GM18951 (cell line): ENCODE measurements around the gene SPO11.

ENCODE experiments used
- POLR2A ChIP-seq: IDR thresholded peaks from 4 replicates; pipeline ENCODE4 v1.6.1; 2011; ENCODE audit warnings: mild to moderate bottlenecking; ENCODE audit not compliant: insufficient read length, insufficient read depth; ENCODE audit errors: extremely low read depth
- in situ Hi-C: fragments of 300-500 bp; cut with MboI; formaldehyde crosslinking; loops from one replicate; pipeline ENCODE4 v1.12.0; 2022; ENCODE audit warnings: low sequenced_read_pairs, mixed read lengths, inconsistent platforms; ENCODE audit not compliant: unreplicated experiment

SPO11 gene, protein sequence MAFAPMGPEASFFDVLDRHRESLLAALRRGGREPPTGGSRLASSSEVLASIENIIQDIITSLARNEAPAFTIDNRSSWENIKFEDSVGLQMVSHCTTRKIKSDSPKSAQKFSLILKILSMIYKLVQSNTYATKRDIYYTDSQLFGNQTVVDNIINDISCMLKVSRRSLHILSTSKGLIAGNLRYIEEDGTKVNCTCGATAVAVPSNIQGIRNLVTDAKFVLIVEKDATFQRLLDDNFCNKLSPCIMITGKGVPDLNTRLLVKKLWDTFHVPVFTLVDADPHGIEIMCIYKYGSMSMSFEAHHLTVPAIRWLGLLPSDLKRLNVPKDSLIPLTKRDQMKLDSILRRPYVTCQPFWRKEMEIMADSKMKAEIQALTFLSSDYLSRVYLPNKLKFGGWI

DNA sequence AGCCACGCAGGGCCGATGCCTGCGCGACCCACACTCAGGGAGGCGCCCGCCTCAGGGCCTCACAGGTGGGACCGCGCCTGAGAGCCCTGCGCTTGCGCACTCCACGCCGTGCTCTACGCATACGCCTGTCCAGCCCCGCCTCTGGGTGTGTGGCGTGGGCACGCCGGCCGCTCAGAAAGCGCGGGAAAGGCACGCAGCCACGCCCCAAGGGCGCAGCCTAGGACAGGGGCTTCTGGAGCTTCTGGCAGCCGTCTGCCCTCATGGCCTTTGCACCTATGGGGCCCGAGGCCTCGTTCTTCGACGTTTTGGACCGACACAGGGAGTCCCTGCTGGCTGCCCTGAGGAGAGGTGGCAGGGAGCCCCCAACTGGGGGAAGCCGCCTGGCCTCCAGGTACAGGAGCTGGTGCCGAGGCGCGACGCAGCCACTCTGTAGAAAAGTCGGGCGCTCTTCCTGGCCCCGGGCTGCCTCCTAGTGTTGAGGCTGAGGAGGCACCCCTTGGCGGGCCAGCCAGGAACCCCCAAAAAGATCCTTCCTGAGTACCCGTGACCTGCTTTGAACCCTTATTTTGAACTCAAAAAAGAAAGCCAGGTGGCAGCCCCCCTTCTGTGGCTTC lies at the start of gene SPO11:
SPO11 (plus strand) TSS at position 196 of the 614 bp plus-strand sequence; CDS start at position 261, 65 bp downstream.
- no peak for TF ChIP-seq POLR2A
- in situ Hi-C loops = no loop called here

GRCh38 chr20:57280221-57280620 lies 49.4 kb upstream of the SPO11 start:
- TF ChIP-seq POLR2A = no peak
- in situ Hi-C loops = no loop called here

DNA sequence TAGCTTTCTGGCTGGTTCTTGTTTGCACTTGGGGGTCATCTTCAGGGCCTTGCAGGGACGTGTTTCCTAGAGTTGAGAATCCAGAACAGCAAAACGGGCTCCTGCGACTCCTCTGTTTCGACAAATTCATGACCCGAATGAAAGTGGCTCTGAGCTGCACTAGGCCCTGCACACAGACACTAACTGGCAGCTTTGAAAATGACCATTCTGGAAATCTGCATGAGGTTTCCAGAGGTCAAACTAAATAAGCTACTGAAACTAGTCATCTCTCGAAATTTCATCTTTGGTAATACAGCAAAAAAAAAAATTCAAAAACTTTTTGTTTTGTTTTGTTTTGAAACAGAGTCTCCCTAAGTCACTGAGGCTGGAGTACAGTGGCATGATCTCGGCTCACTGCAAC lies 47.7 kb upstream of the SPO11 start:
- no peak for TF ChIP-seq POLR2A
- in situ Hi-C loops = no loop called here

DNA sequence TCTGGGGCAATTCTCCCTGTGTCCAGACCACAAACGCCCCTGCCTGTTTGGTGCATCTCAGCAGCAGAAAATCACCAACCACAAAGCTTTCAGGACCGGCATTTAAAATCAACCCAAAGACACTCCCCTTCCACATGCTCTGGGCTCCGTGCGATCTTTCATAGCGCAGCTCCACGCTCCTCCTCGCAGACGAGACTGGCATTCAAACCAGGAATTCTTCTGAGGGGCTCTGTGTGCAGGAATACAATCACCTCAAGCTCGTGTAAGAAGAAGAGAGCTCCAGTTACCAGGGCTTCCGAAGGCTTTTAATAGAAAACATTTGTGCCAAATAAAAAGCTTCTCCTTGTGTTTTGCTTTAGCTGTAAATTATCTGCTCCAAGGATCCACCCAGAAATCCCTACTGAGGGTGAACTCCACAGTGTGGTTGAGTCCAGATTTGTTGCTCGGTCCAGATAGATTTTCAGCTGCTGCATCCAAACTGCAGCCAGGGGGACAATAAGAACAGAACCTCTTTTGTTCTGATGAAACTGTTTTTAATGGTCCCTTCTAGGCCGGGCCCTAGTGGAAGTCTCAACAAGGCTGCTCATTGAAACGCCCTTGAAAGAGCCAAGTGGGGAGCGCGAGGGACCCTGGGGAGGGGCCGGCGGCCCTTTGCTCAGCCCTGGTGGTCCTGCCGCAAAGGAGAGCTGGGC lies 46.8 kb upstream of the SPO11 start:
- TF ChIP-seq POLR2A = no peak
- in situ Hi-C loops = no loop called here

GRCh38 chr20:57283860-57284259 lies 45.7 kb upstream of the SPO11 start:
- in situ Hi-C loops = no loop called here
- no peak for TF ChIP-seq POLR2A

DNA sequence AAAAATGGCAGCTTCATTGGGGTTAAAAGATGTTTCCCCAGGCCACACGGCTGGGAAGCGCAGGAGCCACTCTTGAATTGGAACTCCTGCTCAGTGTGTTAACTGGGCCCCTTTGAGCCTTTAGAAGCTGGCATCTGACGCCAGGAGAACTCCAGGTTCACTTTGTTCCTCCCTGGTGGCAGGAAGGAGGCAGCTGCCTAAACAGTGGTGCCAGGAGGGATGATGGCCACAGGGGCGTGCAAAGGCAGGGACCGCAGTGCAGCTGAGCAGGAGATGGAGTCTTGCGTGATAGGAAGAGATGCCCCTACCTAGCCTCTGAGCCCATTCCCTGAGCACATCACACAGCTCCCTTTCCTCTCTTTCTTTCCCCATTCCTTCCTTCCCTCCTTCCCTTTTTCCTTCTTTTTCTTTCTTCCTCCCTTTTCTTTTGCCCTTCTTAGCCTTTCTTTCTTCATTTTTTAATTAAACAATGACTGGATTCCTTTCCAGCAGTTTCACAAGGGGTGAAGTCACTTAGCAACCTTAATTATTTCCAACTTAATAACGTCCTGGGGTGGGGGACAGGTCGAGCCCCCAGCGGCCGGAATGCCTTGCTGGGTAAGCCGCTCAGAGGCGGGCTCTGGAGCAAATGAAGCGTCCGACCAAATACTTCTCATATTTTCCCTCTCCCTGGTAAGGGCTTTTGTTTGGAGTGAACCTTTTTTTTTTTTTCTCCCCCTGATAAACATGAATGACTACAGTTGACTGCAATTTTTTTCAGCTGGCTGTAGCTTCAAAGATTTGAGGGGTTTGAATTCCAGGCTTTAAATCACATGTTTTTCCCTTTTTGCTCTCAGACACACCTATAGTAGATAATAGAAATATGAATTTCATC lies 42.4 kb upstream of the SPO11 start:
- in situ Hi-C loops = no loop called here
- TF ChIP-seq POLR2A = no peak

DNA sequence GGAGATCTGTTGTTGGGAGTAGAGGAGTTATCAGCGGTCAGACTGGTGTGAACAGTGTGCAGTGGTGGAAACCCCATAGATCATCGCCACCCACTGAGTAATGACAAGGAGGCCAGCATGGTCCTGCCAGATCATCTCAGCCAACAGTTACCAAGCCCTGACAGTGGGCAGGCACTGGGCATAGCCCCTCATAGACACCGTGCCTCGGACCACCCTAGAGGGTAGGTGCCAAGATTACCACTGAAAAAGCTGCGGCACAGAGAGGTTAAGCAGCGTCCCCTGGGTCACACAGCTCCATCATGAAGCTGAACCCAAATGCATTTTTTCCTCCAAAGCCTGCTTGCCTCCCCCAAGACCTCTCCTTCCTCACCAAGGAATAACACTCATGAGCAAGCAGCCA lies 41.7 kb upstream of the SPO11 start:
- no peak for TF ChIP-seq POLR2A
- in situ Hi-C loops = no loop called here

DNA sequence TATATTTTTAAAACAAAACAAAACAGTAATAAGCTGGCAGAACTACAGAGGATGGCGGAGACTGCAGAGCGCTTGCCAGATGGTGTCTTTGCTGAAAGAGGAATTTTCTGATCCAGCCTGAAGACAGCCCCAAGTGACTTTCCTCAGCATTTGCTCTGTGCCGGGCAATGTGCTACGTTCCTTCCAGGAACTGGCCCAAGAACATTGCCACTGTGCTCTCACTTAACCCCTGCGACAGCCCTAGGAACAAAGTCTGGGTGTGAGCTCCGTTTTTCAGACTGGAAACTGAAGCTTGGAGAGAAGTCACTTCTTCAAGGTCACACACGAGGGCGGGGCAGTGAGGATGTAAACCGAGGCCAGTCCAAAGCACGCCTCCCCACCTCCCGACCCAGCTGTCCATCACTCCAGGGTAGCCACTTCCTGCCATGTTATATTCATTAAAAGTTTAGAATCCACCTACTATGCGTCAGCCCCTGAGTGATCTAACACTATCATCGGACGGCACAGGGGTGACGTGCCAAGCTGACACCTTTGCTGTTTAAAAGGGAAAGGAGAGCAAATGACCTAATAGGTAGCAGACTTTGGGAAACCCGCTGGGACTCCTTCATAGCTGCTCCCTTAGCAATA lies 40.8 kb upstream of the SPO11 start:
- in situ Hi-C loops = no loop called here

GRCh38 chr20:57289391-57290177 lies 40.0 kb upstream of the SPO11 start:
- no peak for TF ChIP-seq POLR2A
- in situ Hi-C loops = no loop called here

More for the DNA sequence above, 40.8 kb upstream of the SPO11 start:
- no peak for TF ChIP-seq POLR2A

GRCh38 chr20:57290178-57290484 lies 39.5 kb upstream of the SPO11 start:
- no peak for TF ChIP-seq POLR2A
- in situ Hi-C loops = no loop called here

DNA sequence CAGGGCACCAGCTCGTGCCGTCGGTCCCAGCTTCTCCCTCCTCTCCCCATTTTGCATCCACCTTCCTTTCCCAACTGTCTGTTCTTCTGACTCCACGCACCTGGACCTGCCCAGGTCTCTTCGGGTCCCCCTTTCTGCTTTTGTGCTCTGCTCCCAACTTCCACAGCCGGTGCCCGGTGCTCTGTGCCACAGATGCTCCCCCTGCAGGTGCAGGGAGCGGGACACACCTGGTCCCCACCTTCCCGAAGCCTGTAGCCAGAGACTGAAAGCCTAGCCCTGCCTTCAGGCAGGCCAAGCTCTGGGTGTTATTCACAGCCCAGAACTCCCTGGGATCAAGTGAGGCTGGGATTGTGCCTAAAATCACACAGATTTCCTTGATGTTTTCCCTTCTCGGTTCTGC lies 38.6 kb upstream of the SPO11 start:
- in situ Hi-C loops = no loop called here
- no peak for TF ChIP-seq POLR2A

DNA sequence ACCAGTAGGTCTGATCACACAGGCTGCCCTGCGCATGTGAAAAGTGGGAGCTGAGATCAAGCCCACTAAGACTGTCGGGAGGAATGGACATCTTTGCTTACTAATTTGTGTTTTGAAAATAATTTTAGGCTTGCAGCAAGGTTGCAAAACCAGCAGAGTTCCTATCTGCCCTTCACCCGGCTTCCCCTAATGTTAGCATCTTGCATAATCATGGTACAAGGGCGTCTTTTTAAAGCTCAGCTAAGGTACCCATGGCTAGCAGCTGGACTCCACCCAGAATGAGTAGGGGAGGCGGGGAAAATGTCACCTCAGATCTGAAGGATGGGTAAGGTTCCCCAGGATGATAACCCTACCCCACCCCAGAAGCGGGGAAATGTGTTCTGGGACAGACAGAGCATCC lies 37.9 kb upstream of the SPO11 start:
- in situ Hi-C loops = no loop called here

More for the DNA sequence above, 37.9 kb upstream of the SPO11 start:
- TF ChIP-seq POLR2A = no peak
